GM12878 (cell line): ENCODE data around the gene SEPHS1.

Experiments used
- YY1 ChIP-seq: IDR thresholded peaks from 2 replicates; pipeline ENCODE4 v1.6.1; 2011; ENCODE audit warnings: low read depth, mild to moderate bottlenecking, low read length
- TF ChIP-seq, protein P1 (sequence below), 3 experiments: IDR thresholded peaks in 2 of 3; conservative IDR thresholded peaks in 1 of 3; 2 replicates each; pipeline ENCODE4 v1.5.1; 2011; ENCODE audit warnings: low read depth in 3 of 3, low read length in 3 of 3, mild to moderate bottlenecking in 3 of 3, control low read depth in 2 of 3, moderate library complexity in 2 of 3, inconsistent platforms in 1 of 3, mixed read lengths in 1 of 3; ENCODE audit not compliant: control insufficient read depth in 2 of 3, insufficient read depth in 1 of 3; ENCODE audit errors: extremely low read depth in 1 of 3

DNA sequence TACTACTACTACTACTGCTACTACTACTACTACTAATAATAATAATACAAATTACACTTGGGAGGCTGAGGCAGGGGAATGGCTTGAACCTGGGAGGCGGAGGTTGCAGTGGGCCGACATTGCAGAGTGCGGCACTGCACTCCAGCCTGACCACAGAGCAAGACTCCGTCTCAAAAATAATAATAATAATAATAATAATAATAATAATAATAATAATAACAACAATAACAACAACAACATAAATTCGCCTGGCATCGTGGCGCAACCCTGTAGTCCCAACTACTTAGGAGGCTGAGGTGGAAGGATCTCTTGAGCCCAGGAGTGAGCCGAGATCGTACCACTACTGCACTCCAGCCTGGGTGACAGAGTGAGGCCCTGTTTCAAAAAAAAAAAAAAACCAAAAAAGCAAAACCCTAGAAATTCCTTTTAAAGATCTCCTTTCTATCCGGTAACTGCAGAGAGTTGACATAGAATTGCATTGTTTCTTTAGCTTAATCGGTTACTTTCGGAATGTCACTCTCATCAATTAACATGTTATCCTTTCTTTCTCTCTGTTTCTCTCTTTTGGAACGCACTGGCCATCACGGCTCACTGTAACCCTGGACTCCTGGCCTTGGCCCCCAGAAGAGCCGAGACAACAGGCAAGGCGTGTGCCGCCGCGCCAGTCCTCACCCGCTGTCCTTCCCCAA, 49.2 kb downstream of the SEPHS1 start:
- no peak for TF ChIP-seq YY1
- TF ChIP-seq, protein P1, sequence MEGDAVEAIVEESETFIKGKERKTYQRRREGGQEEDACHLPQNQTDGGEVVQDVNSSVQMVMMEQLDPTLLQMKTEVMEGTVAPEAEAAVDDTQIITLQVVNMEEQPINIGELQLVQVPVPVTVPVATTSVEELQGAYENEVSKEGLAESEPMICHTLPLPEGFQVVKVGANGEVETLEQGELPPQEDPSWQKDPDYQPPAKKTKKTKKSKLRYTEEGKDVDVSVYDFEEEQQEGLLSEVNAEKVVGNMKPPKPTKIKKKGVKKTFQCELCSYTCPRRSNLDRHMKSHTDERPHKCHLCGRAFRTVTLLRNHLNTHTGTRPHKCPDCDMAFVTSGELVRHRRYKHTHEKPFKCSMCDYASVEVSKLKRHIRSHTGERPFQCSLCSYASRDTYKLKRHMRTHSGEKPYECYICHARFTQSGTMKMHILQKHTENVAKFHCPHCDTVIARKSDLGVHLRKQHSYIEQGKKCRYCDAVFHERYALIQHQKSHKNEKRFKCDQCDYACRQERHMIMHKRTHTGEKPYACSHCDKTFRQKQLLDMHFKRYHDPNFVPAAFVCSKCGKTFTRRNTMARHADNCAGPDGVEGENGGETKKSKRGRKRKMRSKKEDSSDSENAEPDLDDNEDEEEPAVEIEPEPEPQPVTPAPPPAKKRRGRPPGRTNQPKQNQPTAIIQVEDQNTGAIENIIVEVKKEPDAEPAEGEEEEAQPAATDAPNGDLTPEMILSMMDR (IDR thresholded peaks at IDR 0.05 in 2 of 3, conservative IDR thresholded peaks at IDR 0.05 in 1 of 3; ENCODE audit: control insufficient read depth in 2 of 3, extremely low read depth in 1 of 3, insufficient read depth in 1 of 3, low read depth in 3 of 3, low read length in 3 of 3): no peak
